ENCODE data around the gene AQP1. TPM values are rescaled to one million over a fixed set of nuclear protein-coding genes. Genes with fewer than 3 reads are reported as not detected.

Gene AQP1
- total and polyA plus RNA-seq, 8 donors: 91.6 to 1,008 (median 183) TPM

DNA sequence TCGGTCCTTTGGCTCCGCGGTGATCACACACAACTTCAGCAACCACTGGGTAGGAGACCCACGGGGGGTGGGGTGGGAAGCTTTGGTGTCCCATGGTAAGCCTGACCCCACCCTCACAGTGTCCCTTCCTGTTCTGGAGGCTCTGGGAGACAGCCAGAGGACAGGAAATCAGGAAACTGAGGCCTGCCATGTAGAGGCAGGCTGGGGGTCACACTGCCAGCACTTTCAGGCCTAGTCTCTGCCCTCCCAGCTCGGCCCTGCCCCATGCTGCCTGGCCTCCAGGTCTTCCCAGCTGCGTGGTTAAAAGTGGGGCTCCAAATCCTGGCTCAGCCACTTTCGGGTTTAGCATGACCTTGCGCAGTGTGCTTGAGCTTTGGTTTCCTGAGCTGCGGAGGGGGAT is 10.9 kb downstream of the AQP1 start:
- Histone ChIP-seq H3K27me3 (no peaks in the 10 kb centered on the region), H3K4me1 (peaks cover 22 to 41% of the 10 kb centered on the region in 2 donors), H3K4me3 (no peak overlapping the region), H3K9me3 (peaks cover 0 to 9% of the 10 kb centered on the region in 2 donors), H3K27ac (peak overlapping the region in 1 of 2 donors; percentile 70), H3K36me3 (peaks cover 0 to 59% of the 10 kb centered on the region in 2 donors)
- TF ChIP-seq, protein P1, sequence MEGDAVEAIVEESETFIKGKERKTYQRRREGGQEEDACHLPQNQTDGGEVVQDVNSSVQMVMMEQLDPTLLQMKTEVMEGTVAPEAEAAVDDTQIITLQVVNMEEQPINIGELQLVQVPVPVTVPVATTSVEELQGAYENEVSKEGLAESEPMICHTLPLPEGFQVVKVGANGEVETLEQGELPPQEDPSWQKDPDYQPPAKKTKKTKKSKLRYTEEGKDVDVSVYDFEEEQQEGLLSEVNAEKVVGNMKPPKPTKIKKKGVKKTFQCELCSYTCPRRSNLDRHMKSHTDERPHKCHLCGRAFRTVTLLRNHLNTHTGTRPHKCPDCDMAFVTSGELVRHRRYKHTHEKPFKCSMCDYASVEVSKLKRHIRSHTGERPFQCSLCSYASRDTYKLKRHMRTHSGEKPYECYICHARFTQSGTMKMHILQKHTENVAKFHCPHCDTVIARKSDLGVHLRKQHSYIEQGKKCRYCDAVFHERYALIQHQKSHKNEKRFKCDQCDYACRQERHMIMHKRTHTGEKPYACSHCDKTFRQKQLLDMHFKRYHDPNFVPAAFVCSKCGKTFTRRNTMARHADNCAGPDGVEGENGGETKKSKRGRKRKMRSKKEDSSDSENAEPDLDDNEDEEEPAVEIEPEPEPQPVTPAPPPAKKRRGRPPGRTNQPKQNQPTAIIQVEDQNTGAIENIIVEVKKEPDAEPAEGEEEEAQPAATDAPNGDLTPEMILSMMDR (IDR thresholded peaks at IDR 0.05): no peak
- ATAC-seq: no peak
- intact Hi-C loops (cut with DNase I): no loop called here
- peak in 2 of 4 donors; percentile 29 to 35 for DNase-seq

DNA sequence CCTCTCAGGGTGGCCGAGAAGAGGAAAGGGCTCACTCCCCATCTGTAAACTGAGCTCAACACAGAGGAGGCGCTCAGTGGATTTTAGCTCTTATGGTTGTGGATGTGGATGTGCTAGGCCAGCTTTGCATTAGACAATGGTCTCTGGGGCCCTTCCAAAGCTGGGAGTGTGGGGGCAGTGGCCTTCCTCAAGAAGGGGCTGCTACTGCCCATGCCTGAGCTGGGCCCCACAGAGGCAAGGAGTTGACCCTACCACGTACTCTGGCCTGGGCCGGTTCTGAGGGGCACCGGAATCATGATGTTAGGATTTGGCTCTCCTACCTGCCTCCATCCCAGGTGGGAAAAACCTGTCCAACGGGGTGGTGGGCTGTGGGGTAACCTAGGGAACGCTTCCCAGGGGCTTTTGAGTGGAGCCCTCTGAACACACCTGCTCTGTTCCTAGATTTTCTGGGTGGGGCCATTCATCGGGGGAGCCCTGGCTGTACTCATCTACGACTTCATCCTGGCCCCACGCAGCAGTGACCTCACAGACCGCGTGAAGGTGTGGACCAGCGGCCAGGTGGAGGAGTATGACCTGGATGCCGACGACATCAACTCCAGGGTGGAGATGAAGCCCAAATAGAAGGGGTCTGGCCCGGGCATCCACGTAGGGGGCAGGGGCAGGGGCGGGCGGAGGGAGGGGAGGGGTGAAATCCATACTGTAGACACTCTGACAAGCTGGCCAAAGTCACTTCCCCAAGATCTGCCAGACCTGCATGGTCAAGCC is 11.5 kb downstream of the AQP1 start:
- intact Hi-C loops (cut with DNase I): no loop called here
- ATAC-seq (no peak), DNase-seq (peak in 2 of 4 donors; percentile 27 to 57)
- Histone ChIP-seq H3K27ac (peak overlapping the region in 1 of 2 donors; percentile 70), H3K4me3 (no peak overlapping the region), H3K9me3 (peaks cover 0 to 9% of the 10 kb centered on the region in 2 donors), H3K27me3 (no peaks in the 10 kb centered on the region), H3K36me3 (peaks cover 0 to 59% of the 10 kb centered on the region in 2 donors), H3K4me1 (peaks cover 22 to 40% of the 10 kb centered on the region in 2 donors)
- TF ChIP-seq, protein P1 (IDR thresholded peaks at IDR 0.05): no peak

DNA sequence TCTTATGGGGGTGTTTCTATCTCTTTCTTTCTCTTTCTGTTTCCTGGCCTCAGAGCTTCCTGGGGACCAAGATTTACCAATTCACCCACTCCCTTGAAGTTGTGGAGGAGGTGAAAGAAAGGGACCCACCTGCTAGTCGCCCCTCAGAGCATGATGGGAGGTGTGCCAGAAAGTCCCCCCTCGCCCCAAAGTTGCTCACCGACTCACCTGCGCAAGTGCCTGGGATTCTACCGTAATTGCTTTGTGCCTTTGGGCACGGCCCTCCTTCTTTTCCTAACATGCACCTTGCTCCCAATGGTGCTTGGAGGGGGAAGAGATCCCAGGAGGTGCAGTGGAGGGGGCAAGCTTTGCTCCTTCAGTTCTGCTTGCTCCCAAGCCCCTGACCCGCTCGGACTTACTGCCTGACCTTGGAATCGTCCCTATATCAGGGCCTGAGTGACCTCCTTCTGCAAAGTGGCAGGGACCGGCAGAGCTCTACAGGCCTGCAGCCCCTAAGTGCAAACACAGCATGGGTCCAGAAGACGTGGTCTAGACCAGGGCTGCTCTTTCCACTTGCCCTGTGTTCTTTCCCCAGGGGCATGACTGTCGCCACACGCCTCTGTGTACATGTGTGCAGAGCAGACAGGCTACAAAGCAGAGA is 12.2 kb downstream of the AQP1 start:
- no peak overlapping the region for H3K27ac ChIP-seq
- H3K9me3 ChIP-seq: peaks cover 0 to 9% of the 10 kb centered on the region in 2 donors
- peaks cover 0 to 59% of the 10 kb centered on the region in 2 donors for H3K36me3 ChIP-seq
- peak in 2 of 4 donors; percentile 20 to 47 for DNase-seq
- no peak overlapping the region for H3K4me3 ChIP-seq
- intact Hi-C loops (cut with DNase I): no loop called here
- no peaks in the 10 kb centered on the region for H3K27me3 ChIP-seq
- ATAC-seq: no peak
- H3K4me1 ChIP-seq: peaks cover 19 to 33% of the 10 kb centered on the region in 2 donors
- TF ChIP-seq, protein P1 (IDR thresholded peaks at IDR 0.05): no peak

DNA sequence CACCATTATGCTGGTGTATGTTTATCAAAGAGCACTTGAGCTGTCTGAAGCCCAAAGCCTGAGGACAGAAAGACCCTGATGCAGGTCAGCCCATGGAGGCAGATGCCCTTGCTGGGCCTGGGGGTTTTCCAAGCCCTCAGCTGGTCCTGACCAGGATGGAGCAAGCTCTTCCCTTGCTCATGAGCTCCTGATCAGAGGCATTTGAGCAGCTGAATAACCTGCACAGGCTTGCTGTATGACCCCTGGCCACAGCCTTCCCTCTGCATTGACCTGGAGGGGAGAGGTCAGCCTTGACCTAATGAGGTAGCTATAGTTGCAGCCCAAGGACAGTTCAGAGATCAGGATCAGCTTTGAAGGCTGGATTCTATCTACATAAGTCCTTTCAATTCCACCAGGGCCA is 13.0 kb downstream of the AQP1 start:
- DNase-seq (no peak), ATAC-seq (no peak)
- peaks cover 0 to 59% of the 10 kb centered on the region in 2 donors for H3K36me3 ChIP-seq
- H3K9me3 ChIP-seq: peaks cover 0 to 9% of the 10 kb centered on the region in 2 donors
- H3K4me1 ChIP-seq: peaks cover 17 to 27% of the 10 kb centered on the region in 2 donors
- intact Hi-C loops (cut with DNase I): no loop called here
- H3K27me3 ChIP-seq: no peaks in the 10 kb centered on the region
- TF ChIP-seq, protein P1 (IDR thresholded peaks at IDR 0.05): no peak
- no peak overlapping the region for H3K4me3 ChIP-seq
- H3K27ac ChIP-seq: no peak overlapping the region

DNA sequence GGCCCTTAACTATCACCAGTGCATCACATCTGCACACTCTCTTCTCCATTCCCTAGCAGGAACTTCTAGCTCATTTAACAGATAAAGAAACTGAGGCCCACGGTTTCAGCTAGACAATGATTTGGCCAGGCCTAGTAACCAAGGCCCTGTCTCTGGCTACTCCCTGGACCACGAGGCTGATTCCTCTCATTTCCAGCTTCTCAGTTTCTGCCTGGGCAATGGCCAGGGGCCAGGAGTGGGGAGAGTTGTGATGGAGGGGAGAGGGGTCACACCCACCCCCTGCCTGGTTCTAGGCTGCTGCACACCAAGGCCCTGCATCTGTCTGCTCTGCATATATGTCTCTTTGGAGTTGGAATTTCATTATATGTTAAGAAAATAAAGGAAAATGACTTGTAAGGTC is 13.5 kb downstream of the AQP1 start:
- Histone ChIP-seq H3K27me3 (no peaks in the 10 kb centered on the region), H3K4me1 (peaks cover 14 to 22% of the 10 kb centered on the region in 2 donors), H3K4me3 (no peak overlapping the region), H3K27ac (no peak overlapping the region), H3K9me3 (peaks cover 0 to 9% of the 10 kb centered on the region in 2 donors), H3K36me3 (peaks cover 0 to 59% of the 10 kb centered on the region in 2 donors)
- ATAC-seq (no peak), DNase-seq (no peak)
- intact Hi-C loops (cut with DNase I): no loop called here
- TF ChIP-seq, protein P1 (IDR thresholded peaks at IDR 0.05): no peak
